IPS DF 6.9 (cell line): Measurements from ENCODE around the gene CEP70.

Source experiments
- DNase-seq: peaks from one replicate; pipeline ENCODE4 v3.0.0-alpha.2; 2013; ENCODE audit warnings: low read depth, low spot score
- H3K27ac ChIP-seq: one replicate; pipeline ENCODE4 v1.5.1; 2013; ENCODE audit warnings: low read length, control low read depth
- H3K27me3 ChIP-seq: 2 replicates; pipeline ENCODE4 v1.6.1; 2013; ENCODE audit warnings: mild to moderate bottlenecking, low read length; ENCODE audit not compliant: control insufficient read depth, insufficient read depth
- H3K36me3 ChIP-seq: 2 replicates; pipeline ENCODE4 v1.6.1; 2013; ENCODE audit warnings: low read length; ENCODE audit not compliant: control insufficient read depth, insufficient read depth
- H3K4me1 ChIP-seq: 2 replicates; pipeline ENCODE4 v1.6.1; 2013; ENCODE audit warnings: low read length; ENCODE audit not compliant: control insufficient read depth, insufficient read depth
- H3K4me3 ChIP-seq: 2 replicates; pipeline ENCODE4 v1.5.1; 2013; ENCODE audit warnings: mild to moderate bottlenecking, low read length
- H3K9me3 ChIP-seq: 2 replicates; pipeline ENCODE4 v1.6.1; 2013; ENCODE audit warnings: low read length, inconsistent platforms; ENCODE audit not compliant: control insufficient read depth, insufficient read depth
- WGBS: extraction: QIAGEN DNeasy Blood & Tissue Kit; methylation state at CpG from one replicate; pipeline ENCODE4 v1.1.7; 2013; ENCODE audit warnings: mixed read lengths, missing lambda C conversion rate; ENCODE audit not compliant: insufficient read length, insufficient coverage; 5-methylcytosine and 5-hydroxymethylcytosine counted together

The CEP70 gene

GRCh38 chr3:138471481-138471880 is 122.6 kb downstream of the CEP70 start:
- no peaks in the 10 kb centered on the region for H3K9me3 ChIP-seq
- H3K4me1 ChIP-seq, result no peaks in the 10 kb centered on the region
- no peaks in the 10 kb centered on the region for H3K36me3 ChIP-seq
- no peak overlapping the region for H3K4me3 ChIP-seq
- no peaks in the 10 kb centered on the region for H3K27me3 ChIP-seq
- WGBS, result no CpG with 5 or more reads among the region's 1 CpG
- DNase-seq, result no peak
- no peak overlapping the region for H3K27ac ChIP-seq

DNA sequence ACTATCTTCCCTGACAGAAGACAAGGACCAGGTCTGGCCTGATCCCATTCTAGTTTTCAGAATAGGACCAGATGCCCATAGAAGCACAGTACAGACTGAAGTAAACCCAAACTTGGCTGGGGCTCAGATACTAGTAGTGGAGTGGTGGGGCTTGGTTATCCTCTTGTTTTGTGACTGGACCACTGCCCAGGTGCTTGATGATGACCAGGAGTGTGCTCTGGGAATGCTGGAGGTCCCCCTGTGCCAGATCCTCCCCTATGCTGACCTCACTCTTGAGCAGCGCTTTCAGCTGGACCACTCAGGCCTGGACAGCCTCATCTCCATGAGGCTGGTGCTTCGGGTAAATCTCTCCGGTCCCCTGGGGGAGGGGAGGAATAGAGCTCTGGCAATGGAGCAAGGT is 123.4 kb downstream of the CEP70 start:
- DNase-seq, result no peak
- no peaks in the 10 kb centered on the region for H3K27me3 ChIP-seq
- no CpG with 5 or more reads among the region's 3 CpGs for WGBS
- no peak overlapping the region for H3K4me3 ChIP-seq
- H3K4me1 ChIP-seq, result no peaks in the 10 kb centered on the region
- H3K27ac ChIP-seq, result no peak overlapping the region
- no peaks in the 10 kb centered on the region for H3K9me3 ChIP-seq
- no peaks in the 10 kb centered on the region for H3K36me3 ChIP-seq

GRCh38 chr3:138469874-138470273 is 124.2 kb downstream of the CEP70 start:
- DNase-seq, result no peak
- Histone ChIP-seq H3K36me3 (no peaks in the 10 kb centered on the region), H3K4me3 (no peak overlapping the region), H3K9me3 (no peaks in the 10 kb centered on the region), H3K27me3 (no peaks in the 10 kb centered on the region), H3K27ac (no peak overlapping the region), H3K4me1 (no peaks in the 10 kb centered on the region)
- no CpG with 5 or more reads among the region's 6 CpGs for WGBS

DNA sequence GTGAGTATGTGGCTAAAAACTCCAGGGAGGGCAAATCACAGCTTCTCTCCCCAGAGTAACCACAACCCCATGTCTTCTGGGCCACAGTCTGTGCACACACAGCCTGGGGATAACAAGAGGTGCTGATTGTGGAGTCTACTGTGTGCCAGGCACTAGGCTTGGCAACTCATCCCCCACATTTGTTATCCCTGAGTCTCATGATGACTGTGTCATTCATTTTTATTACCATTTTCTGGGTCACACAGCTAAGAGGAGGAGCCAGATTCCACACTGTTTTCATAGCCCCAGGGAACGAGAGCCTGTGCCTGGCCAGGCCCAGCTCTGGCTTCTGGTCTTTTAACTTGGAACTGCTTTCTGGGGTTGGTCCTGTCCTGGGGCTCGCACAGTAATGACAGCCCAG is 125.2 kb downstream of the CEP70 start:
- no peaks in the 10 kb centered on the region for H3K9me3 ChIP-seq
- no peak overlapping the region for H3K27ac ChIP-seq
- no peak overlapping the region for H3K4me3 ChIP-seq
- no peak for DNase-seq
- H3K27me3 ChIP-seq, result no peaks in the 10 kb centered on the region
- H3K4me1 ChIP-seq, result no peaks in the 10 kb centered on the region
- WGBS, result no CpG with 5 or more reads among the region's 2 CpGs
- no peaks in the 10 kb centered on the region for H3K36me3 ChIP-seq

DNA sequence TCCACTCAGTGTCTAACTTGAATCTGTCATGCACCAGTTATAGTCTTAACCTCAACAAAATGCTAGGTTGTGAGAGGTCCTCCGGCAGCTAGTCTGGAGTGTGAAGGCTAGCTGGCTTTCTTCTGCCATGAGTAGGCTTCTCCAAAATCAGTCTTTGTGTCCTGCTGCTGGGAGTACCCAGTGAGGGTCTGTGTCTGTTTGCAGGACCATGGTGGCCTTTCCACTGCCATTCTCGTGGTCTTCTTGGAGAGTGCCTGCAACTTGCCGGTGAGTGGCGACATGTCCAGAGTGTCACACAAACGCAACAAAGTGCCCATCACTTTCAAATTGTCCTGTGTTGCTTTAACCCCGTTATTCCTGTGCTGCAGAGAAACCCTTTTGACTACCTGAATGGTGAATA is 125.6 kb downstream of the CEP70 start:
- no CpG with 5 or more reads among the region's 6 CpGs for WGBS
- Histone ChIP-seq H3K27me3 (no peaks in the 10 kb centered on the region), H3K4me3 (no peak overlapping the region), H3K4me1 (no peaks in the 10 kb centered on the region), H3K27ac (no peak overlapping the region), H3K36me3 (no peaks in the 10 kb centered on the region), H3K9me3 (no peaks in the 10 kb centered on the region)
- no peak for DNase-seq

- H3K9me3 ChIP-seq, result no peaks in the 10 kb centered on the region
- no peak overlapping the region for H3K4me3 ChIP-seq
- H3K36me3 ChIP-seq, result no peaks in the 10 kb centered on the region
- no peak for DNase-seq
- no peak overlapping the region for H3K27ac ChIP-seq
- no CpG with 5 or more reads among the region's 5 CpGs for WGBS
- H3K4me1 ChIP-seq, result no peaks in the 10 kb centered on the region
- no peaks in the 10 kb centered on the region for H3K27me3 ChIP-seq
These were observed 126.1 kb downstream of the CEP70 start for GRCh38 chr3:138467931-138468330.

GRCh38 chr3:138465925-138466324 is 128.1 kb downstream of the CEP70 start:
- Histone ChIP-seq H3K36me3 (no peaks in the 10 kb centered on the region), H3K9me3 (no peaks in the 10 kb centered on the region), H3K27ac (no peak overlapping the region), H3K4me3 (no peak overlapping the region), H3K27me3 (no peaks in the 10 kb centered on the region), H3K4me1 (no peaks in the 10 kb centered on the region)
- WGBS, result no CpG with 5 or more reads among the region's 2 CpGs
- no peak for DNase-seq

DNA sequence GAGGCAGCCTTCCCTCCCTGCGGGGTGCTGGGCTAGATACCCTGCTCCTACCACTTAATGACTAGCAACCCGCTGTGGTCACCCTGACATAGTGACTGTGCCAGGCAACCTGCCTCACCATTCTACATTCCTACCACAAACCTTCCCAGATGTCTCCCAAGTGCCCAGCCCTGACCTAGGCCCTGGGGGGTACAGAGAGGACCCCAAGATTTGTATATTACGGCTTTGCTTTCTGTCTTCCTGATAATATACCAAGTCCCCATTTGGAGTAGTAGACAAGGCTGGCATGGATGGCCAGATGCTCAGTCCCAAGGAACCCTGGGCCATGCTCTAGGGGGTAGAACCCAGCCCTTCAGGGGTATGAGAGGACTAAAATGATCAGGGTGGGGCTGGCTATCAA is 128.6 kb downstream of the CEP70 start:
- H3K9me3 ChIP-seq, result no peaks in the 10 kb centered on the region
- WGBS, result no CpG with 5 or more reads among the region's 3 CpGs
- no peak overlapping the region for H3K27ac ChIP-seq
- DNase-seq, result no peak
- H3K27me3 ChIP-seq, result no peaks in the 10 kb centered on the region
- H3K4me3 ChIP-seq, result no peak overlapping the region
- no peaks in the 10 kb centered on the region for H3K4me1 ChIP-seq
- H3K36me3 ChIP-seq, result no peaks in the 10 kb centered on the region

DNA sequence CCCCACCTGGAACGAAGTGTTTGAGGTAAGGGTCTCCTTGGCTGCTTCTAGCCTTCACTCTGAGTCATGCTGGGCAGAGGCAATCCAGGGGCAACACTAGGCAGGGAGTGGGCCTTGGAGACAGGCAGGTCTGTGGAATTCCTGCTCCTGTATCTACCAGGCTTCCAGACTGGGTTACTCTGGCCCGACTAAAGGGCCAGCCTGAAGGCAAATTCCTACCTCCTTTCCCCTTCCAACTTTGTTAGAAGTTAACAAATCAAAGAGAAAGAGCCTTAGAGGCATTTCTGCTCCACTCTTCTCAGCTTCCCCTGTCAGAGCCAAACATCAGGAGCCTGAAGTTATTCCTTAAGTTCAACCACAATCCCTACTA is 129.6 kb downstream of the CEP70 start:
- no peak overlapping the region for H3K4me3 ChIP-seq

GRCh38 chr3:138463724-138464490 is 130.2 kb downstream of the CEP70 start:
- H3K36me3 ChIP-seq, result no peaks in the 10 kb centered on the region
- no peaks in the 10 kb centered on the region for H3K27me3 ChIP-seq
- H3K4me1 ChIP-seq, result no peaks in the 10 kb centered on the region
- H3K27ac ChIP-seq, result no peak overlapping the region
- no peak for DNase-seq
- H3K9me3 ChIP-seq, result no peaks in the 10 kb centered on the region
- WGBS, result no CpG with 5 or more reads among the region's 6 CpGs
- no peak overlapping the region for H3K4me3 ChIP-seq

More for the DNA sequence above, 129.6 kb downstream of the CEP70 start:
- DNase-seq, result no peak
- Histone ChIP-seq H3K27me3 (no peaks in the 10 kb centered on the region), H3K27ac (no peak overlapping the region), H3K36me3 (no peaks in the 10 kb centered on the region), H3K4me1 (no peaks in the 10 kb centered on the region), H3K9me3 (no peaks in the 10 kb centered on the region)
- no CpG with 5 or more reads among the region's 2 CpGs for WGBS

DNA sequence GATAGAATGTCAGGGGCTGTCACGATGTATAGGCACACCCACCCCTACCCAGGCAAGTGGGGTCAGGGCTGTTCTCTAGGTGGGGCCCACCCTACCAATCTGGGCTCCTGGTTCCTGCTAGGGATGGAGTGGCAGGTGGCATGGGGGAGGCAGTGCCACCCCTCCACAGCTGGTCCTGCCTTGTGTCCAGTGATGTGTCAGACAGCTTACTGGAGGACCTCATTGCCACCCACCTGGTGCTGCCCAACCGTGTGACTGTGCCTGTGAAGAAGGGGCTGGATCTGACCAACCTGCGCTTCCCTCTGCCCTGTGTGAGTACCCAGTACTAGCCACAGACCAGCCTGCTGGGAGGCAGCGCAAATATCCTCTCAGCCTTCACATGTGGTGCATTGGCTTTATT is 132.2 kb downstream of the CEP70 start:
- H3K27me3 ChIP-seq, result no peaks in the 10 kb centered on the region
- H3K27ac ChIP-seq, result no peak overlapping the region
- DNase-seq, result no peak
- 0 out of 2 replicates have a peak, but pooled peaks cover 2% of the 10 kb centered on the region for H3K36me3 ChIP-seq
- no peak overlapping the region for H3K4me3 ChIP-seq
- no CpG with 5 or more reads among the region's 4 CpGs for WGBS
- H3K9me3 ChIP-seq, result no peaks in the 10 kb centered on the region
- no peaks in the 10 kb centered on the region for H3K4me1 ChIP-seq
